Activated T-helper 2 cell treated with anti-CD3 and anti-CD28 coated beads, Interferon-gamma antibody, Interleukin-2, Interleukin-4, amounts not matched to agents 10 μg/mL and 5 μg/mL and 100 μg/mL, durations not matched to agents 14 hours and 24 hours and 36 hours (primary cell): Measurements from ENCODE around the gene SOBP. TPM values are rescaled to one million over a fixed set of nuclear protein-coding genes. Genes with fewer than 3 reads are reported as not detected.
"Not testable (repeated sequence)": the region's sequence is repeated elsewhere in the genome, so short reads cannot be mapped to it uniquely, and the experiment has no call there.

Experiments
- DNase-seq: peaks from one replicate; pipeline ENCODE4 v3.0.0; 2021; ENCODE audit warnings: low spot score
- H3K27ac Mint-ChIP-seq: one replicate; pipeline ENCODE4 v1.8.0; 2021; ENCODE audit warnings: mixed read lengths
- H3K27me3 Mint-ChIP-seq: one replicate; pipeline ENCODE4 v1.8.0; 2021; ENCODE audit warnings: low read depth, mixed read lengths
- H3K36me3 Mint-ChIP-seq: one replicate; pipeline ENCODE4 v1.8.0; 2021; ENCODE audit warnings: low read depth, mixed read lengths
- H3K4me1 Mint-ChIP-seq: one replicate; pipeline ENCODE4 v1.8.0; 2021; ENCODE audit warnings: low read depth, mixed read lengths
- H3K4me3 Mint-ChIP-seq: one replicate; pipeline ENCODE4 v1.8.0; 2021; ENCODE audit warnings: low read depth, mild to moderate bottlenecking, moderate library complexity, mixed read lengths
- H3K9me3 Mint-ChIP-seq: one replicate; pipeline ENCODE4 v1.8.0; 2021; ENCODE audit warnings: mixed read lengths
- intact Hi-C: fragments of 100-400 bp; cut with micrococcal nuclease; formaldehyde crosslinking; loops from one replicate; pipeline ENCODE4 v1.15.1; 2023
- total RNA-seq: library from RNA; stranded (reverse); gene quantifications from 2 replicates; pipeline ENCODE4 v1.2.3, GENCODE V29; 2022

SOBP gene
- total RNA-seq, 1 donor from 2014 or later, result 0.18 TPM

GRCh38 chr6:107519224-107519623 lies 29.3 kb downstream of the SOBP start:
- H3K36me3 Mint-ChIP-seq, DNase-seq, H3K27ac Mint-ChIP-seq, H3K4me3 Mint-ChIP-seq, intact Hi-C loops, H3K9me3 Mint-ChIP-seq, H3K4me1 Mint-ChIP-seq: not testable (repeated sequence)
- H3K27me3 Mint-ChIP-seq, result peaks cover 18% of the 10 kb centered on the region

GRCh38 chr6:107520706-107521105 lies 30.8 kb downstream of the SOBP start:
- H3K9me3 Mint-ChIP-seq, result not testable (repeated sequence)

GRCh38 chr6:107523054-107523791 lies 33.3 kb downstream of the SOBP start:
- DNase-seq, result no peak
- Mint-ChIP-seq H3K9me3 (no peaks in the 10 kb centered on the region), H3K4me1 (no peaks in the 10 kb centered on the region), H3K27ac (no peak overlapping the region), H3K36me3 (no peaks in the 10 kb centered on the region), H3K27me3 (peaks cover 23% of the 10 kb centered on the region), H3K4me3 (no peak overlapping the region)
- intact Hi-C loops, result no loop called here

More at GRCh38 chr6:107520706-107521105, 30.8 kb downstream of the SOBP start:
- DNase-seq, intact Hi-C loops, H3K4me1 Mint-ChIP-seq, H3K36me3 Mint-ChIP-seq, H3K4me3 Mint-ChIP-seq, H3K27ac Mint-ChIP-seq: not testable (repeated sequence)
- H3K27me3 Mint-ChIP-seq, result peaks cover 23% of the 10 kb centered on the region

- intact Hi-C loops, result no loop called here
- Mint-ChIP-seq H3K4me1 (no peaks in the 10 kb centered on the region), H3K36me3 (no peaks in the 10 kb centered on the region), H3K27ac (no peak overlapping the region), H3K9me3 (no peaks in the 10 kb centered on the region), H3K27me3 (peaks cover 26% of the 10 kb centered on the region), H3K4me3 (no peak overlapping the region)
- DNase-seq, result no peak
Observed at GRCh38 chr6:107523794-107524193, 33.9 kb downstream of the SOBP start.

GRCh38 chr6:107524626-107525025 lies 34.7 kb downstream of the SOBP start:
- H3K27me3 Mint-ChIP-seq, result peaks cover 26% of the 10 kb centered on the region
- H3K36me3 Mint-ChIP-seq, result no peaks in the 10 kb centered on the region
- no peak overlapping the region for H3K4me3 Mint-ChIP-seq
- DNase-seq, result no peak
- no peaks in the 10 kb centered on the region for H3K4me1 Mint-ChIP-seq
- intact Hi-C loops, result no loop called here
- H3K9me3 Mint-ChIP-seq, result no peaks in the 10 kb centered on the region
- no peak overlapping the region for H3K27ac Mint-ChIP-seq

- no peak for DNase-seq
- Mint-ChIP-seq H3K4me1 (no peaks in the 10 kb centered on the region), H3K27me3 (peaks cover 22% of the 10 kb centered on the region), H3K4me3 (no peak overlapping the region), H3K27ac (no peak overlapping the region), H3K36me3 (no peaks in the 10 kb centered on the region), H3K9me3 (no peaks in the 10 kb centered on the region)
- intact Hi-C loops, result no loop called here
Observed at GRCh38 chr6:107531868-107532267, 42.0 kb downstream of the SOBP start.

- Mint-ChIP-seq H3K9me3 (no peaks in the 10 kb centered on the region), H3K36me3 (no peaks in the 10 kb centered on the region), H3K4me3 (no peak overlapping the region), H3K27ac (no peak overlapping the region), H3K4me1 (no peaks in the 10 kb centered on the region), H3K27me3 (peaks cover 23% of the 10 kb centered on the region)
- intact Hi-C loops, result no loop called here
- DNase-seq, result no peak
Observed at GRCh38 chr6:107532706-107533105, 42.8 kb downstream of the SOBP start.

- no peak overlapping the region for H3K4me3 Mint-ChIP-seq
- no peak for DNase-seq
- no peak overlapping the region for H3K27ac Mint-ChIP-seq
- peaks cover 19% of the 10 kb centered on the region for H3K27me3 Mint-ChIP-seq
- no peaks in the 10 kb centered on the region for H3K4me1 Mint-ChIP-seq
- intact Hi-C loops, result no loop called here
- H3K9me3 Mint-ChIP-seq, result no peaks in the 10 kb centered on the region
- no peaks in the 10 kb centered on the region for H3K36me3 Mint-ChIP-seq
Observed at GRCh38 chr6:107533415-107534059, 43.6 kb downstream of the SOBP start.

- H3K36me3 Mint-ChIP-seq, result no peaks in the 10 kb centered on the region
- intact Hi-C loops, result no loop called here
- no peaks in the 10 kb centered on the region for H3K9me3 Mint-ChIP-seq
- H3K27ac Mint-ChIP-seq, result no peak overlapping the region
- H3K27me3 Mint-ChIP-seq, result peaks cover 22% of the 10 kb centered on the region
- peaks cover 2% of the 10 kb centered on the region for H3K4me1 Mint-ChIP-seq
- DNase-seq, result no peak
- no peak overlapping the region for H3K4me3 Mint-ChIP-seq
Observed at GRCh38 chr6:107534571-107535141, 44.7 kb downstream of the SOBP start.

GRCh38 chr6:107535626-107536025 lies 45.7 kb downstream of the SOBP start:
- no peak overlapping the region for H3K4me3 Mint-ChIP-seq
- intact Hi-C loops, result no loop called here

GRCh38 chr6:107536180-107536961 lies 46.5 kb downstream of the SOBP start:
- H3K27me3 Mint-ChIP-seq, result peaks cover 27% of the 10 kb centered on the region
- no peak overlapping the region for H3K4me3 Mint-ChIP-seq
- H3K36me3 Mint-ChIP-seq, result no peaks in the 10 kb centered on the region
- peaks cover 2% of the 10 kb centered on the region for H3K4me1 Mint-ChIP-seq
- H3K27ac Mint-ChIP-seq, result no peak overlapping the region
- no peak for DNase-seq
- intact Hi-C loops, result no loop called here
- H3K9me3 Mint-ChIP-seq, result no peaks in the 10 kb centered on the region

More at GRCh38 chr6:107535626-107536025, 45.7 kb downstream of the SOBP start:
- Mint-ChIP-seq H3K36me3 (no peaks in the 10 kb centered on the region), H3K27ac (no peak overlapping the region), H3K27me3 (peaks cover 27% of the 10 kb centered on the region), H3K9me3 (no peaks in the 10 kb centered on the region), H3K4me1 (peaks cover 2% of the 10 kb centered on the region)
- DNase-seq, result no peak

GRCh38 chr6:107537559-107537958 lies 47.6 kb downstream of the SOBP start:
- DNase-seq, result no peak
- no peak overlapping the region for H3K27ac Mint-ChIP-seq
- peaks cover 2% of the 10 kb centered on the region for H3K4me1 Mint-ChIP-seq
- intact Hi-C loops, result no loop called here
- no peaks in the 10 kb centered on the region for H3K36me3 Mint-ChIP-seq
- H3K9me3 Mint-ChIP-seq, result no peaks in the 10 kb centered on the region
- H3K4me3 Mint-ChIP-seq, result no peak overlapping the region
- H3K27me3 Mint-ChIP-seq, result peaks cover 34% of the 10 kb centered on the region
